NOMO-1 (cell line): ENCODE data around the gene SYDE2.
"Not testable (repeated sequence)": the region's sequence is repeated elsewhere in the genome, so short reads cannot be mapped to it uniquely, and the experiment has no call there.

Source experiments
- DNase-seq, 2 experiments: peaks; one replicate each; lab custom pipeline; 2025; ENCODE audit not compliant: unreplicated experiment in 2 of 2; lab: John Stamatoyannopoulos, UW

Gene SYDE2, protein sequence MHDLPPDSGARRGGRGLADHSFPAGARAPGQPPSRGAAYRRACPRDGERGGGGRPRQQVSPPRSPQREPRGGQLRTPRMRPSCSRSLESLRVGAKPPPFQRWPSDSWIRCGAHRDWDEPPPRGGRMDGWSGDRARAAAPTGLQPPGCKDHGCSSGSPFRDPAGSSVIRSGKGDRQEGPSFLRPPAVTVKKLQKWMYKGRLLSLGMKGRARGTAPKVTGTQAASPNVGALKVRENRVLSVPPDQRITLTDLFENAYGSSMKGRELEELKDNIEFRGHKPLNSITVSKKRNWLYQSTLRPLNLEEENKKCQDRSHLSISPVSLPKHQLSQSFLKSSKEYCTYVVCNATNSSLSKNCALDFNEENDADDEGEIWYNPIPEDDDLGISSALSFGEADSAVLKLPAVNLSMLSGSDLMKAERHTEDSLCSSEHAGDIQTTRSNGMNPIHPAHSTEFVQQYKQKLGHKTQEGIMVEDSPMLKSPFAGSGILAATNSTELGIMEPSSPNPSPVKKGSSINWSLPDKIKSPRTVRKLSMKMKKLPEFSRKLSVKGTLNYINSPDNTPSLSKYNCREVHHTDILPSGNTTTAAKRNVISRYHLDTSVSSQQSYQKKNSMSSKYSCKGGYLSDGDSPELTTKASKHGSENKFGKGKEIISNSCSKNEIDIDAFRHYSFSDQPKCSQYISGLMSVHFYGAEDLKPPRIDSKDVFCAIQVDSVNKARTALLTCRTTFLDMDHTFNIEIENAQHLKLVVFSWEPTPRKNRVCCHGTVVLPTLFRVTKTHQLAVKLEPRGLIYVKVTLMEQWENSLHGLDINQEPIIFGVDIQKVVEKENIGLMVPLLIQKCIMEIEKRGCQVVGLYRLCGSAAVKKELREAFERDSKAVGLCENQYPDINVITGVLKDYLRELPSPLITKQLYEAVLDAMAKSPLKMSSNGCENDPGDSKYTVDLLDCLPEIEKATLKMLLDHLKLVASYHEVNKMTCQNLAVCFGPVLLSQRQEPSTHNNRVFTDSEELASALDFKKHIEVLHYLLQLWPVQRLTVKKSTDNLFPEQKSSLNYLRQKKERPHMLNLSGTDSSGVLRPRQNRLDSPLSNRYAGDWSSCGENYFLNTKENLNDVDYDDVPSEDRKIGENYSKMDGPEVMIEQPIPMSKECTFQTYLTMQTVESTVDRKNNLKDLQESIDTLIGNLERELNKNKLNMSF

DNA sequence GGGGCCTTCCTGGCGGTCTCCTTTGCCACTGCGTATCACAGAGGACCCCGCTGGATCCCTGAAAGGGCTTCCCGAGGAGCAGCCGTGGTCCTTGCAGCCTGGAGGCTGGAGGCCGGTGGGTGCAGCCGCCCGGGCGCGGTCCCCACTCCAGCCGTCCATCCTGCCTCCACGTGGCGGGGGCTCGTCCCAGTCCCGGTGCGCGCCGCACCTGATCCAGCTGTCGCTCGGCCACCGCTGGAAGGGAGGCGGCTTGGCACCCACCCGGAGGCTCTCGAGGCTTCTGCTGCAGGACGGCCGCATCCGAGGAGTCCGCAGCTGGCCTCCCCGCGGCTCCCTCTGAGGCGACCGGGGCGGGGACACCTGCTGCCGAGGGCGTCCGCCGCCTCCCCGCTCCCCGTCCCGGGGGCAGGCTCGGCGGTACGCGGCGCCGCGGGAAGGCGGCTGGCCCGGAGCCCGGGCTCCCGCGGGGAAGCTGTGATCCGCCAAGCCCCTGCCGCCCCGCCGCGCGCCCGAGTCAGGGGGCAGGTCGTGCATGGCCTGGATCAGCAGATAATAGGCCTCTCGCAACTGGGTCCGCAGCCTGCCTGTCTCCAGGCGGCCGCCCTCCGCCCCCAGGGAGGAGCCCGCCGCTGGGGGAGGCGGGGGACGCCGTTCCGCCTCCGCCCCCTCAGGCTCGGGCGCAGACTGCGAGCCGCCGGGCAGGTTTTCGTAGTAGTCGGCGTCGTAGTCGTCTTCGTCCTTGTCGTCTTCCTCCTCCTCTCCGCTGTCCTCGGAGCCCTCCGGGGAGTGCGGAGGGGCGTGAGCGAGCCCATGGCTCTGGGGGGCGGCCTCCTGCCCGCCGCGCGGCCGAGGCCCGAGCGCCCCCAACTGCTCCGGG, at the start of gene SYDE2:
Gene SYDE2 (minus strand): TSS at position 554 of the 877 bp plus-strand sequence. CDS start 20 bp downstream, at position 534.
- DNase-seq, result peak; percentile 31 to 77

DNA sequence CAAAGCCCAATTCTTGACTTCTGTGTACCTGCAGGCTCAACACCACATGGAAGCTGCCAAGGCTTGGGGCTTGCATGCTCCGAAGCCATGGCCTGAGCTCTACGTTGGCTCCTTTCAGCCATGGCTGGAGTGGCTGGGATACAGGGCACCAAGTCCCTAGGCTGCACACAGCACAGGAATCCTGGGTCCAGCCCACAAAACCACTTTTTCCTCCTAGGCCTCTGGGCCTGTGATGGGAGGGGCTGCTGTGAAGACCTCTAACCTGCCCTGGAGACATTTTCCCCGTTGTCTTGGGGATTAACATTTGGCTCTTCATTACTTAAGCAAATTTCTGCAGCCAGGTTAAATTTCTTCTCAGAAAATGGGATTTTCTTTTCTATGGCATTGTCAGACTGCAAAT, 48.2 kb upstream of the SYDE2 start:
- not testable (repeated sequence) for DNase-seq

DNA sequence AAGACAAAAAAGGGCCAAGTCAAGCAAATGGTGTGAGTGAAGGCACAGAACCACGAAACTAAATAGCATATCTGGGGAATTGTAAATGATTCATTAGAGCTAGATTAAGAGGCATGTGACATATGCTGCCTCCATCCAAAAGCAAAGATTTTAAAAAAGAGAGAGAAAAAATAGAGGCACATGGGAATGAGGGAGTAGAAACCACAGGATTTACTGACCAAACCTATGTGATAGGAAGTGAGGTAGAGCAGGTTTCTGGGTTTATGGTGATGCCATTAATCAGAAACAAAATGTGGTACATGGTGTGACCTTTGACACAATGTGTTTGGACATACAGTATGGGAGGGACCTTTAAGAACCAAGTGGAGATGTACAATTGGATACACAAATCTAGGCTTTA, 45.1 kb upstream of the SYDE2 start:
- DNase-seq, result no peak

DNA sequence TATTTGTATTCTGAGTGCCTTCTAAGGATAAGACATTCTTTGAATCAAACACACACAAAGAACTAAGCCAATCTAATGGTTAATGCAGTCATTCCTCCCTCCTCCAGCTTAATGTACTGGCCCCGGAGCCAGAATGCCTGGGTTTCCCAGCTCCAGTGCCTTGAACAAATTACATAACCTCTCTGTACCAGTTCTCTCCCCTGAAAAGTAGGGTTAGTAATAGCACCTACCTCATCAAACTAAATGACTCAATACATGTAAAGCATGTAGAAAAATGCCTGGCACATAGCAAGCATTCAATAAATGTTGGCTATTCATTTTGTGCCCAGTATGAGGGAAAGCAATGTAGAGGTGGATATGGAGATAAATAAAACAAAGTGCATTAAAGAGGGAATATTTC, 44.6 kb upstream of the SYDE2 start:
- DNase-seq, result no peak

DNA sequence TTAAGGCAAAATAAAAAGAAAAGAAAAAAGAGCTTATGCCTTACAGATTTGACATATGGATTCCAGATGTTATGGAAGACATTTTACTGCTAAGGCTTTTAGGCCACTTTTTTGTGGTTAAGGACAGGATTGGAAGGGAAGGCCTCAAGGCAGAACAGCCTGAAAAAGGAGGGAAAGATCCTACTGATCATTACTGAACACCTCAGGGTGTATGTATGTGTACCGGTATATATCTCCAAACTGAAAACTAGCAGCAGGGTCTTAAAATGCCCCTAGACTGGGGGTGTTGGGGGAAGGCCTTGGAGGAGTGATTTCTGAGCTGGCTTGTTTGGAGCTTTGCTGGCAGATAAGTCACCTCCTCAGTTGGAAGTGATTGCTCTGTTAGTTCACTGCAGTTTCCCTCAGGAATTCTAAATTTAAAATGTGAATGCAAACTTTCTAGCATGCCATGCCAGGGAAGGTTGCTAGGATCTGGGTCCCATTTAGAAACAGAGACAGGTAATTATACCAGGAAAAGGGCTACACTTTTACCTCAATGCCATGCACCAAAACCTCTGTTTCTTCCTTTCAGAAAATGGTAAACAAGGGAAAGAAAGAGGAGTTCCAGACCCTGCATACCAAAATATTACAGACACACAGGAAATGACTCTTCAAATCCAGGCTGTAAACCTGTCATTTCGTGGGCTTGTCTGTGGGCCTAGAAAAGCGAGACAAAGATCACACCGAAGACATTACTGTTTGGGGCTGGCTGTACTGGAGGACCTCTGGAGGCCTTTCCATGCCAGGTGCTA, 43.6 kb upstream of the SYDE2 start:
- peak in 1 of 2 experiments; percentile 5 for DNase-seq

DNA sequence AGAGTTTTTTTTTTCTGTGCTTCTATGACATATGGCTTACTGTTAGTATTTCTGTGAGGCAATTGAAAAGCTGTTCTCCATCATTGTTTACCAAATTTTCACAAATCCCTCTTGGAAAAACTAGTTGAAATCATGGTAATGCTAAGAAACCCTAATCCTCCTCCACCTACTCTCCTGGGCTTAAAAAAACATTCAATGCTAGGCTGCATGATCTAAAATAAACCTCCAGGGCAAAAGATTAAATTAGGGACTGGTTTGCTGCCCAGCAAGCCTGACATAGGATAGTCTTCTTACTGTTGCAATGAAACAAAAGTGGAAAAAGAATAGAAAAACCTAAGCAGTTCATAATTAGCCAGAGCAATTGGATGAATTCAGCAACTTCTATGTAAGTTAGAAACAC, 42.6 kb upstream of the SYDE2 start:
- no peak for DNase-seq

DNA sequence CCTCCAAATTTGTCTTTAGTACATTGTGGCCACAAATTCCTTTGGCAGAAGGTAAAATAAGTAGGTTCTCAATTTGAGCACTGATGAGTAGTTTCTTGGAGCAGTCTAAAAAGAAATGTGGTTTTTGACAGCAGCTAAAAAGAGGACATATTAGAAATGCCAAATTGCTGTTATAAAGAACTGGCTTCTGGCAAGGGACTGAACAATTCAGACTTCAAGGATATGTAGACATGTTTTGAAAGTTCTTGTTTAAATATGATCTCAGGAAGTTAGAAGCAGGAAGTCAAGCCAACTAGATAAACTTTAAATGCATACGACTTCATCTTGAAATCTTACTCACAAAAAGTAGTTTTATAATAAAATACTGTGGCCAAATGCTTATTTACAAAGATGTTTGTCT, 39.8 kb upstream of the SYDE2 start:
- no peak for DNase-seq

DNA sequence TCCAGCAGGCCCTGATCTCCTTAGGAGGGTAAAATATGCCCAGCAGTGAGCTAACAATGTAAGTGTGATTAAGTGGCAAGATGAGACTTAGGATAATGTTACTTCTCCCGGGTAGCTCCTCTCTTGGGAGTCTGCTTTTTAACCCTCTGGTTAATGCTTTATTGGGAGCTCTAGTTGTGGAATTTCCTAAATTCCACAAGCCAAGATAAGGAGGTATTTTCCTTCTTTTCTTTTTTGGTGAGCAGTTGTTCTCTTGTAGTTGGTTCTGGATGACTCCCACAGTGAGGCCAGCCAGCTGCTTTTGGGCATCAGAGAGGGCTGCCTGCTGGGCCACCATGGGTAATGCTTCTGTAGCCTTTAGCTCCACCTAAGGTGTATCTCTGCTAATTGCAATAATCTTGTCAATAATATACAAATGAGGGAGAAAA, 39.4 kb upstream of the SYDE2 start:
- no peak for DNase-seq

DNA sequence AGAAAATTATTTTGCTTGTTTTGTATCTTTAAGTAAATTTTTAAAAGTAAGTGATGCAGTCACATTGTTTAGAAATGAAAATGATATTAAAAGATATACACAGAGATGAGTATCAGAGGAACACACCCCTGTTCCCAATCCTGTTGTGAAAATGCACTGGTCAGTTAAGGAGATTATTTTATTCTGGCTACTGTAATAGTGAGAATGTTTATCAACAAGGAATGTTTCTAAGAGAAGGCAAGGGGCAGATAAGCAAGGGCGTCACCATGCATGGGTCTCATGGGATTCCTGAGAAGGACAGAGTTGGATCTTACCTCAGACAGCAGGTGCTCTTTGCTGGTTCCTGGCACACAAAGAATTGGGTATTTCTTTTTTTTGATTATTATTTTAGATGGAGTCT, 36.8 kb upstream of the SYDE2 start:
- no peak for DNase-seq

DNA sequence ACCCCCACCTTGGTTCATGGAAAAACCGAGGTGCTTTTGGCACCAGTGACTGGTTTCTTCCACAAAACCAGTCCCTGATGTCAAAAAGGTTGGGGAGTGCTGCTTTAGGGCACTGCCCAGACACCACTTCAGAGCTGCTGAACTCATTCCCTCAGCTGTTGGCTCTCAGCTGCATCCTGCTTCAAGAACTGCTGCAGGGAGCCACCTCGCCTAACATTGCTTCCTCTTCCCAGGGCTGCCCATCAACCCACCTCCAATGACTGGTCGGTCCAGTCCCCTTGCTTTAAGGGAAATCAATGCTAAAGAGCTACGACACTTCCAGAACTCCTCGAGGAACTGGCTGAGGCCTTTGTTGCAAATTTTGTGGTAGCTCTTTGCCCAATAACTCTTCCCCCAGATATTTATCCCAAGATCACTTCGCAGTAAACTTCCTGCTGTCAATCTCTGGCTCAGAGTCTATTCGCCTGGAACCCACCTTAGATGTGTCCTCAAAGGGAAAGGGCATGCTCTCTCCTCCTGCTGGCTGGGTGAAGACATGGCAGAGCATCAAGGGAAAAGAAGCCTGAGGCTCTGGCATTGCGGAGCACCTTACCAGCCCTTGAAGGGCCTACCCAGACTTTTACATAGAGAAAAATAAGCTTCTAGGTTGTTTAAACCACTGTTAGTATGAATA, 29.6 kb upstream of the SYDE2 start:
- no peak for DNase-seq

DNA sequence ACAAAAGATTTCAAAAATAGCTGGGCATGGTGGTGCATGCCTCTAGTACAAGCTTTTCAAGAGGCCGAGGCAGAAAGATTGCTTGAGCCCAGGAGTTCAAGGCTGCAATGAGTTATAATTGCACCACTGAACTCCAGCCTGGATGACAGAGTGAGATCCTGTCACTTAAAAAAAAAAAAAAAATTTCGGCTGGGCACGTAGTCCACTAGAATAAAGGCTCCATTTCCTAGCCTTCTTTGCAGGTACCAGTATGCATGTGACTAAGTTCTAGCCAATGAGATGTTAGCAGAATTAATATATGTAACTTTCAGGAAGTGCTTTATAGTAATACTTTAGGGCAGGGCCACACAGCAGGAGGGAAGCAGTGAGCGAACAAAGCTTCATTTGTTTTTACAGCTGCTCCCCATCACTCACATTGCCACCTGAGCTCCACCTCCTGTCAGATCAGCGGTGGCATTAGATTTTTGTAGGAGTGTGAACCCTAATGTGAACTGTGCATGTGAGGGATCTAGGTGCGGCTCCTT, 28.8 kb upstream of the SYDE2 start:
- no peak for DNase-seq

DNA sequence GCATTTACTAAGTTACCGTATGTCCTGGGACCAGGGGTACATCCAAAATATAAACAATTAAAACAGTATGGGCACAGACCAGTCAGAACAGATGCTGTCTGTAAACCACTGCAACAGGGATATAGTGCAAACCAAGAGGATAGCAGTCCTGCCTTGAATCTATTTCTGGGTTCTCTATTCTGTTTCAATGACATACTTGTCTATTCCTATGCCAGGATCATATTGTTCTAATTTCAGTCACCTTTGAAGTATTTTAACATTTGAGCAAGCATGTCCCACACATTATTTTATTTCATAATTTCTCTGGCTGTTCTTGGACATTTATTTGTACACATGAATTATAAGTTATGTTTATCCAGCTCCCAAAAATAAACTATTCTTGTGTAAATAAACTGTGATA, 28.2 kb upstream of the SYDE2 start:
- no peak for DNase-seq

DNA sequence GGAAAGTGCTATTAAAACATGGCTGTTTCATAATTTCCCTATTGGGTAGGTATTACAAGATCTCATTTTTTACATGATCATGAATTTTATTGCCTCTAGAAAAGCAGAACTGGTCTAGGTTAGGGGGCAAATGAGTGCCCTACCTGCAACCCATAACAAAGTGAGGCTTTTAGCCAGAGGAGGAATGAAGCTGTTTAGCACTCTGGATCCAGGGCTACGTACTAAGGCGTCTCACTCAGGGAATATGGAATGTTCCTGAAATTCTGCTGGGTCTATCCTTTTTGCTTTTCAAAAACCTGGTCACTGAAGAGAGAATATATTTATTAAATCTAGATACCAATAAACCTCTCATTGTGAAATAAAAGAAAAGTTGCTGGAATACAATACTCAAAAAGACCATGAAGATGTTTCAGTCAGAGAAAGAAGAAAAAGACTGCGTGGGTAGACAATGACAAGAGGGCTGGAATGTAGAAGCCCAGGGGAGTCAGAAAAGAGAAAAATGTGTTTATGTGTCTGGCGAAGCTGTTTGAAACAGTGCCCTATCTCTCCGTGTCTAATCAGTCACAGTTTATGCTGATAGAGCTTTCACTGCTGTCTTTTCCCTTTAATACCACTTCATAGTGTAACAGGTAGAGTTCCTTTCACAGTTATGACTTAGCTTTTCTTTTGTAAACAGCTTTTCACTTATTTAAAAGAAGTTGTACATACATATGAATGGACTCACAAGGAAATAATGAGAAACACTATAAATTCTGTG, 25.0 kb upstream of the SYDE2 start:
- no peak for DNase-seq

DNA sequence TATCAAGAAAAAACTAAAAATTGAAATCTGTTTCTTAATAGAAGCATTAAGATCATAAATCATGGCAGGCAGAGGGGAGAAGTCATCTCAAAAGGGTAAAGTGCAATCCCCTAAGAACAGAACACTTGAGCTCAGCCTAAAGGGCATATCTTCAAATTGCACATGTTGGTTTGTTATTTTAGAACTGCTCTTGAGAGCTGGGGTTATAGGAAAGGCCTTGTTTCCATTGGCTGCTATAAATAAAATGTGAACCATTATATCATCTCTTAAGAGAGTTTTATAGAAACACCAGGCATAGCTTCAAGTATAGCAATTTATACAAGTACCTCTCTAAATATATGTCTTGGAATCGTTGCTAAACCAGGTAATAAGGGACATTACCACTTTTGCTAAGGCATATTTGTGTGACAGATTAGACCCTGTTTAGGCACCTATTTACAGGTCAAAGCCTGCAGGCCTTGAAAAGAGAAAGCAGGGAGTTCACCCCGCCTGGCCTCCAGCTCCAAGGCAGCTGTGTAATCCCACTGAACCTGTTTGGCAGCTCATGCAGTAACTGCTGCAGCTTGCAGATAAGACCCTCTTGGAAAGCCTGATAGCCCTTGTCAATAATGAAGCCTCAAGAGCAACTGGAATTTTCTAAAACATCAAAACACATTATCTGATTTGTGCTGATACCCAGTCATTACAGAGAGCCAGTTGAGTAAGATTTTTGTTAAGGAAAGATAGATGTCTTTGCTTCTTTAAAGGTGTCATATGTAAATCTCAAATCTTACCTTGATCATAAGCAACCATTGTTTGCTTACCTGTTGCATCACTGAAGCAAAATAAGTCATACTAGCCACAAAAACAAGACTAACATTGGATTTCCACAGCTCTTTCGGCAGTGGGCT, 24.2 kb upstream of the SYDE2 start:
- no peak for DNase-seq

DNA sequence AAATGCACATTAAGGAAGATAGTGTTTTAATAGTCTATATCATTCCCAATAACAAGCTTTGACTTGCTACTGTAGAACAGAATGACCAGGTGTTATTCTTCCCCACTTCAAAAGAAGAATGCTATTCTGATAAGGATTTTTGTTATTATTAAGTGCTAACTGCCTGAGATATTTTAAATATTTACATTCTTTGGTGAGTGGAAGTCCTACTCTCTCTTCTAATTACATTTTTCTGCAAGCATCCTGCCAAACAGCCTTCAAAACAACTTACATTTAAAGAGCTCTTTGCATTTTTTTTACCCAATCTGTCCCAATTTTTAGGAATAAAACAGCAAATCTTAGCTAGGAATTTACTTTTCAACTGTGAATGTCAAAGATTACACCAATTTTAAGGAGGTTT, 23.5 kb upstream of the SYDE2 start:
- DNase-seq, result no peak

DNA sequence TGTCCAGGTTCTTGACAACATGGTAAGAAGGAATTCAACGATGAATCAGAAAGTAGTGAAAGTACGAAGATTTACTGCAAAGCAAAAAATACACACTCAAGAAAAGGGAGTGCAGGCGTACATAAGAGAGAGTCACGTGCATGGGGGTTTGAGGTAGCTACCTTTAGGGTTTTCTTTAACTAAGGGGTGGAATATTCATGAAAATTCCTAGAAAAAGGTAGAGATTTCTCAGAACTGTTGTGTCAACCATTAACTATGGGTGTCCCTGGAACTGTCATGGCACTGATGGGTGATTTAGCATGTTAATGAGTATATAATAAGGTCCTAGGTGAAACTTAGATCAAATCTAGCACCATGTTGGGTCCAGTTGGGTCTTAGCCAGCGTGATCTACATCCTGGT, 22.5 kb upstream of the SYDE2 start:
- no peak for DNase-seq

DNA sequence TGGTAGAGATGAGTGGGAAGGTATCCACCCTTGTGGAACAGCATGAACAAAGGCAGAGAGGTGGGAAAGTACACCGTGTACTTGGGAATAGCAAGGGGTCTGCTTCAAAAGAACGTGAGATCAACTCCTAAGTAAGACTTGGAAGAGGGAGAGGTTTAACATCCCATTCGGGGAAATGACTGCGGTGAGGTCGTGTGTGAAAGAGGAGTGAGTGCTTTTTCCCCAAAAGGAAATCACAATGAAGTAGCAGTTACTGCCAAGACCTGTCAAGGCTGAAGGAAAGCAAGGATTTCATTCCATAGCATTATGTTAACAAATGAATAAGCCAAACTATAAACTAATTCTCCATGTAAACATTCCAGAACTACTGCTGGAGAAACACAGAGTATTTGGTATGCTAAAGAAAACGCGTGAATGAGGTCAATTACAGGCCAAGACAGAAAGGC, 20.0 kb upstream of the SYDE2 start:
- DNase-seq, result no peak
